ENCODE measurements around the gene RAI14.

DNA sequence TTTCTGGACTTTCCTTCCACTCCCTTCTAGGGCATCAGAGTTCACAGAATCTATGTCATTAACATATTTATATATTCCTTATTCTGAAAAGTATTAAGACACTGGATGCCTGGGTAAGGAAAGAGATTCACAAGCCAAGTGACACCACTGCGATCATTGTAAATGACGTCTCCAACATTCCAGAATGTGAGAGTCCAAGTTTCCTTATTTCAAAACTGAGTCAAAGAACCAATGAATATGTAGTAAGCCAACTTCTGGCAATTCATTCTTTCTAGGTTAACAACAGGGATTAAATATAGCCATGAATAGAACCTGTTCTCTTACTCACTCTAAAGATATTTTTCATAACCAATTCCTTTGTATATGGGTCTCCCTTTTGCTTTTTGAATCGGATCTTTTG is 18.1 kb downstream of the RAI14 start:
- TF ChIP-seq CTCF (IDR thresholded peaks at IDR 0.05) (no peak), POLR2A (IDR thresholded peaks at IDR 0.05) (no peak), POLR2AphosphoS5 (IDR thresholded peaks at IDR 0.05) (peak; percentile 74), EP300 (IDR thresholded peaks at IDR 0.05) (peak; percentile 6)
